HCT116 (cell line): ENCODE data around the gene KCNC3. TPM values are rescaled to one million over a fixed set of nuclear protein-coding genes. Genes with fewer than 3 reads are reported as not detected.

ENCODE experiments used
- ATAC-seq: fragments of 200-7000 bp; cut with Tn5 transposase; 2 replicates; pipeline ENCODE4 v1.9.1; 2020; ENCODE audit warnings: mild to moderate bottlenecking, moderate library complexity
- BruUV-seq: library from RNA; stranded (reverse); fragments of 400-500 nt; replicated peaks from 2 replicates; lab custom pipeline; 2021; lab: Mats Ljungman, UMichigan
- CTCF ChIA-PET: fragments of 300-600 bp; sonication (Branson Sonifier 250); formaldehyde crosslinking; loops from one replicate; lab custom pipeline; 2021; ENCODE audit warnings: antibody characterized with exemption; lab: Charles Lee
- POLR2A ChIA-PET: fragments of 300-600, 350-600 bp; sonication (Branson Sonifier 250); formaldehyde crosslinking; loops from one replicate; lab custom pipeline; 2021; ENCODE audit warnings: antibody characterized with exemption; lab: Charles Lee
- RAD21 ChIA-PET, 2 experiments: fragments of 300-600 bp; sonication (Branson Sonifier 250); formaldehyde crosslinking; loops; one replicate each; lab custom pipeline; 2023; ENCODE audit warnings: low total read pairs in 2 of 2; ENCODE audit not compliant: uncharacterized antibody in 2 of 2, unreplicated experiment in 2 of 2, low non-redundant PET in 1 of 2; lab: Charles Lee
- DNase-seq: peaks from one replicate; pipeline ENCODE4 v3.0.0-alpha.2; 2010; ENCODE audit warnings: low read depth, low spot score
- H2AFZ ChIP-seq: fragments of 200-600 bp; shearing (Covaris generic), sonication (generic); 2 replicates; pipeline ENCODE4 v1.6.1; 2017; ENCODE audit warnings: low read depth, mixed run types, mixed read lengths, antibody characterized with exemption, low read length; ENCODE audit not compliant: poor library complexity, severe bottlenecking
- H3K27ac ChIP-seq: 2 replicates; pipeline ENCODE4 v1.5.1; 2012; ENCODE audit warnings: low read depth, low read length
- H3K27me3 ChIP-seq: fragments of 200-600 bp; sonication (generic); 2 replicates; pipeline ENCODE4 v1.6.1; 2016; ENCODE audit warnings: mixed run types, low read length, mixed read lengths; ENCODE audit not compliant: insufficient read depth
- H3K36me3 ChIP-seq, 2 experiments: fragments of 200-500 bp in 1 of 2; fragments of 200-600 bp in 1 of 2; sonication (Bioruptor generic) in 1 of 2; sonication (generic) in 1 of 2; 2 replicates each; pipeline versions ENCODE4 v1.5.1 to v1.6.1; 2014 to 2016; ENCODE audit warnings: low read length in 2 of 2, inconsistent platforms in 1 of 2, mixed read lengths in 1 of 2, mixed run types in 1 of 2; ENCODE audit not compliant: insufficient read depth in 2 of 2, control insufficient read depth in 1 of 2
- H3K4me1 ChIP-seq, 2 experiments: fragments of 200-600 bp in 1 of 2; sonication (generic) in 1 of 2; 2 replicates each; pipeline versions ENCODE4 v1.5.1 to v1.6.1; 2012 to 2017; ENCODE audit warnings: low read length in 2 of 2, inconsistent platforms in 1 of 2, mild to moderate bottlenecking in 1 of 2, mixed read lengths in 1 of 2, mixed run types in 1 of 2, moderate library complexity in 1 of 2; ENCODE audit not compliant: insufficient read depth in 2 of 2, control insufficient read depth in 1 of 2
- H3K4me2 ChIP-seq: fragments of 200-600 bp; sonication (generic); 2 replicates; pipeline ENCODE4 v1.6.1; 2017; ENCODE audit warnings: mixed run types, low read length, mixed read lengths
- H3K4me3 ChIP-seq, 2 experiments: fragments of 200-600 bp in 1 of 2; sonication (generic) in 1 of 2; replicated peaks in 1 of 2; 2 replicates each; pipeline ENCODE4 v1.5.1; 2011 to 2016; ENCODE audit warnings: low read length in 2 of 2, control low read depth in 1 of 2, low read depth in 1 of 2, mild to moderate bottlenecking in 1 of 2, mixed read lengths in 1 of 2, mixed run types in 1 of 2
- H3K79me2 ChIP-seq: fragments of 200-600 bp; sonication (generic); 2 replicates; pipeline ENCODE4 v1.6.1; 2017; ENCODE audit warnings: mild to moderate bottlenecking, mixed run types, low read length, moderate library complexity, mixed read lengths; ENCODE audit not compliant: insufficient read depth
- H3K9ac ChIP-seq: fragments of 200-600 bp; sonication (generic); 2 replicates; pipeline ENCODE4 v1.6.1; 2016; ENCODE audit warnings: low read length, mixed read lengths
- H3K9me2 ChIP-seq: fragments of 200-600 bp; sonication (generic), shearing (Covaris generic); 2 replicates; pipeline ENCODE4 v1.6.1; 2017; ENCODE audit warnings: mixed run types, mild to moderate bottlenecking, moderate library complexity; ENCODE audit not compliant: insufficient read depth
- H3K9me3 ChIP-seq, 2 experiments: fragments of 200-500 bp in 1 of 2; fragments of 200-600 bp in 1 of 2; sonication (Bioruptor generic) in 1 of 2; sonication (generic) in 1 of 2; 2 replicates each; pipeline ENCODE4 v1.6.1; 2014 to 2017; ENCODE audit warnings: low read length in 2 of 2, mixed read lengths in 2 of 2, inconsistent platforms in 1 of 2, low read depth in 1 of 2, mild to moderate bottlenecking in 1 of 2, mixed run types in 1 of 2, moderate library complexity in 1 of 2; ENCODE audit not compliant: control insufficient read depth in 1 of 2, insufficient read depth in 1 of 2
- H4K20me1 ChIP-seq: fragments of 200-600 bp; sonication (generic), shearing (Covaris generic); 2 replicates; pipeline ENCODE4 v1.6.1; 2017; ENCODE audit warnings: mixed run types, mild to moderate bottlenecking, moderate library complexity; ENCODE audit not compliant: insufficient read depth
- ATF3 ChIP-seq: IDR thresholded peaks from 2 replicates; pipeline ENCODE4 v1.6.1; 2012
- CBX3 ChIP-seq: IDR thresholded peaks from 2 replicates; pipeline ENCODE4 v1.6.1; 2012; ENCODE audit warnings: low read depth
- EGR1 ChIP-seq: IDR thresholded peaks from 2 replicates; pipeline ENCODE4 v1.6.1; 2012; ENCODE audit warnings: low read depth
- EZH2 ChIP-seq: fragments of 200-600 bp; sonication (generic); IDR thresholded peaks from 2 replicates; pipeline ENCODE4 v1.6.1; 2017; ENCODE audit warnings: antibody characterized with exemption, mixed run types
- EZH2phosphoT487 ChIP-seq: fragments of 200-600 bp; IDR thresholded peaks from 2 replicates; pipeline ENCODE4 v1.6.1; 2018; ENCODE audit warnings: antibody characterized with exemption, borderline replicate concordance
- FOSL1 ChIP-seq: IDR thresholded peaks from 2 replicates; pipeline ENCODE4 v1.6.1; 2012; ENCODE audit warnings: low read depth
- JUND ChIP-seq: IDR thresholded peaks from 2 replicates; pipeline ENCODE4 v1.6.1; 2012
- POLR2A ChIP-seq: IDR thresholded peaks from 2 replicates; pipeline ENCODE4 v1.7.0; 2011; ENCODE audit warnings: borderline replicate concordance; ENCODE audit not compliant: insufficient read depth, insufficient read length; ENCODE audit errors: extremely low read depth
- POLR2AphosphoS5 ChIP-seq: IDR thresholded peaks from 2 replicates; pipeline ENCODE4 v1.6.1; 2011; ENCODE audit warnings: mild to moderate bottlenecking, low read depth, low read length, moderate library complexity
- RAD21 ChIP-seq: IDR thresholded peaks from 2 replicates; pipeline ENCODE4 v1.6.1; 2012; ENCODE audit warnings: low read depth, mild to moderate bottlenecking
- ZBTB33 ChIP-seq: IDR thresholded peaks from 2 replicates; pipeline ENCODE4 v1.6.1; 2011; ENCODE audit warnings: mild to moderate bottlenecking, low read length, moderate library complexity; ENCODE audit not compliant: insufficient replicate concordance; ENCODE audit errors: extremely low read depth
- ZFX ChIP-seq: fragments of 450-650 bp; IDR thresholded peaks from 2 replicates; pipeline ENCODE4 v1.6.1; 2017
- ZNF274 ChIP-seq: fragments of 200-500 bp; sonication (Bioruptor generic); IDR thresholded peaks from 2 replicates; pipeline ENCODE4 v1.6.1; 2014; ENCODE audit warnings: mild to moderate bottlenecking, low read depth, low read length, inconsistent platforms
- intact Hi-C: fragments of 100-400 bp; cut with micrococcal nuclease; formaldehyde crosslinking; loops from 2 replicates; pipeline ENCODE4 v1.10.0; 2022
- total RNA-seq: library from RNA; stranded (reverse); gene quantifications from one replicate; pipeline ENCODE4 v1.2.1, GENCODE V29; 2021; ENCODE audit not compliant: unreplicated experiment

The KCNC3 gene
- total RNA-seq, 1 experiment from 2014 or later, result 6.9 TPM

GRCh38 chr19:50300051-50300450 is 29.1 kb downstream of the KCNC3 start:
- no peak for DNase-seq
- Histone ChIP-seq H3K4me1 (peaks cover 10 to 28% of the 10 kb centered on the region in 2 experiments), H3K9me2 (no peaks in the 10 kb centered on the region), H3K79me2 (no peaks in the 10 kb centered on the region), H4K20me1 (no peaks in the 10 kb centered on the region), H3K27ac (no peak overlapping the region)
- intact Hi-C loops, result no loop called here
- POLR2A ChIA-PET, result no interaction called here
- RAD21 ChIA-PET, result no interaction called here
- CTCF ChIA-PET, result no interaction called here
- no peak for TF ChIP-seq ZBTB33
- TF ChIP-seq RAD21, result no peak
- no peak for TF ChIP-seq POLR2A
- TF ChIP-seq CBX3, result no peak
- TF ChIP-seq ATF3, result no peak
- TF ChIP-seq ZFX, result no peak
- TF ChIP-seq EZH2phosphoT487, result no peak
- TF ChIP-seq EGR1, result no peak
- no peak for TF ChIP-seq JUND
- TF ChIP-seq EZH2, result no peak
- TF ChIP-seq FOSL1, result no peak
- TF ChIP-seq ZNF274, result no peak
- TF ChIP-seq POLR2AphosphoS5, result no peak
- TF ChIP-seq, all 23 proteins: peak for 0
- no peak overlapping the region for H2AFZ ChIP-seq
- H3K4me3 ChIP-seq, result no peak overlapping the region
- H3K27me3 ChIP-seq, result no peaks in the 10 kb centered on the region
- H3K4me2 ChIP-seq, result no peak overlapping the region
- ATAC-seq, result no peak
- no peaks in the 10 kb centered on the region; a peak in 1 of 4 replicates for H3K36me3 ChIP-seq
- H3K9me3 ChIP-seq, result no peaks in the 10 kb centered on the region
- H3K9ac ChIP-seq, result no peak overlapping the region
- BruUV-seq, result no TSS peak
